ENCODE results near the gene KLHL6. TPM values are rescaled to one million over a fixed set of nuclear protein-coding genes. Genes with fewer than 3 reads are reported as not detected.

The KLHL6 gene
- total RNA-seq, 1 donor from 2014 or later = 46.1 TPM

DNA sequence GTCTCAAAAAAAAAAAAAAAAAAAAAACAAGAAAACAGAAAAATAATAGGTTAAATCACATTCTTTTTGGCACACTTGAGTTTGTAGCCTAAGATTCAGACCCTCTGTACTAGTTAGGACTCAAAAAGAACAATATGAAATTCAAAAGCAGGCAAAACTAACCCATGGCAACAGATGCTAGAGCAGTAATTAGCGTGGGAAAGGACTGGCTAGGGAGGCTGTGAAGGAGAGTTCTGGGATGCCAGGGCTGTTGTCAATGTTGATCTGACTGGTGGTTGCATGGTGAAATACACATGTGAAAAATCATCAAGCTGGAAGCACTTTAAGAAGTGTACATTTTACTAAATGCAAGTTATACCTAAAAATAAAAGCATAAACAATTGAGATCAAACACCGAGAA is 35.6 kb downstream of the KLHL6 start:
- peaks cover 10% of the 10 kb centered on the region for H3K27me3 Mint-ChIP-seq (ENCODE audit: unreplicated experiment)
- H3K27ac Mint-ChIP-seq (ENCODE audit: unreplicated experiment) = no peak overlapping the region
- H3K9me3 Mint-ChIP-seq (ENCODE audit: unreplicated experiment) = no peaks in the 10 kb centered on the region
- peaks cover 40% of the 10 kb centered on the region for H3K4me1 Mint-ChIP-seq (ENCODE audit: unreplicated experiment)
- no peak overlapping the region for H3K4me3 Mint-ChIP-seq (ENCODE audit: unreplicated experiment)
- TF ChIP-seq CTCF (IDR thresholded peaks at IDR 0.05; ENCODE audit: unreplicated experiment) = no peak
- H3K36me3 Mint-ChIP-seq (ENCODE audit: low read depth, unreplicated experiment) = peaks cover 59% of the 10 kb centered on the region
- DNase-seq (ENCODE audit: low spot score) = no peak

DNA sequence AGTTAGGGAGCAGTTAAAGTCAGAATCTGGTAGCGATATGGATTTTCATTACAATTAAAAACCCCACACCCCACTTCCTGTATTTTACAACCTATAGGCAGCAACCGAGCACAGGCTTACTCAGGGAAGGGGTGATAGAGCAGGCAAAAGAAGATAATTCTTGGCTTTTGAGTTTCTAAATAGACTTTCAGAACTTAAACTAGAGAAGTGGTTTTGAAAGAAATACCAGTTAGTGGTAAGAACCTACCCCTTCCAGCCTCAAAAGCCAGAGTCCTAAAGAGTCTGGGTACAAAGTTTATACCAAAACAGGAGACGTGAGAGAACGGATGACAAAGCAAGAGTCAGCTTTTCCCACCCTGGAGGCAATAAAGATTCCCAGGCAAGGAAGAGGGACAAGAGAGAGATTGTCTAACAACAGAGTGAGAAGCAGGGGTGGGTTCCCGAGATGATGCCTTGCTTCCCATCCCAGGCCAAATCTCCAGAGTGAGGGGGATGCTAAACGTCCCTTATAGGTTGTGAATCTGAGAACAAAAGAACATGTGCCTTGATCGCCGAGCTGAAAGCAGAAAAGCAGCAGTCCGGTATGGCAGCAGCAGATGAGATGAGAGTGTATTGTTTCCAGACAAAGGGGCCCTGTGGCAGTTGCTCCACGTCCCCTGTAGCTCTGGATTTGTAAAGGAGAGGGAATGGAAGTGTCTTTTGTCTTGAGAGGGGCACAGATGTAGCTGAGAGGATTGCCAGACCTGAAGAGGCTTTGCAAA is 36.8 kb downstream of the KLHL6 start:
- peak overlapping the region; percentile 3 for H3K4me3 Mint-ChIP-seq (ENCODE audit: unreplicated experiment)
- DNase-seq (ENCODE audit: low spot score) = no peak
- H3K4me1 Mint-ChIP-seq (ENCODE audit: unreplicated experiment) = peaks cover 42% of the 10 kb centered on the region
- H3K36me3 Mint-ChIP-seq (ENCODE audit: low read depth, unreplicated experiment) = peaks cover 60% of the 10 kb centered on the region
- H3K27ac Mint-ChIP-seq (ENCODE audit: unreplicated experiment) = peak overlapping the region; percentile 74
- H3K9me3 Mint-ChIP-seq (ENCODE audit: unreplicated experiment) = no peaks in the 10 kb centered on the region
- peaks cover 13% of the 10 kb centered on the region for H3K27me3 Mint-ChIP-seq (ENCODE audit: unreplicated experiment)
- TF ChIP-seq CTCF (IDR thresholded peaks at IDR 0.05; ENCODE audit: unreplicated experiment) = no peak

- H3K27ac Mint-ChIP-seq (ENCODE audit: unreplicated experiment) = no peak overlapping the region
- no peak for TF ChIP-seq CTCF (IDR thresholded peaks at IDR 0.05; ENCODE audit: unreplicated experiment)
These were observed 37.9 kb downstream of the KLHL6 start for GRCh38 chr3:183517607-183518006.

DNA sequence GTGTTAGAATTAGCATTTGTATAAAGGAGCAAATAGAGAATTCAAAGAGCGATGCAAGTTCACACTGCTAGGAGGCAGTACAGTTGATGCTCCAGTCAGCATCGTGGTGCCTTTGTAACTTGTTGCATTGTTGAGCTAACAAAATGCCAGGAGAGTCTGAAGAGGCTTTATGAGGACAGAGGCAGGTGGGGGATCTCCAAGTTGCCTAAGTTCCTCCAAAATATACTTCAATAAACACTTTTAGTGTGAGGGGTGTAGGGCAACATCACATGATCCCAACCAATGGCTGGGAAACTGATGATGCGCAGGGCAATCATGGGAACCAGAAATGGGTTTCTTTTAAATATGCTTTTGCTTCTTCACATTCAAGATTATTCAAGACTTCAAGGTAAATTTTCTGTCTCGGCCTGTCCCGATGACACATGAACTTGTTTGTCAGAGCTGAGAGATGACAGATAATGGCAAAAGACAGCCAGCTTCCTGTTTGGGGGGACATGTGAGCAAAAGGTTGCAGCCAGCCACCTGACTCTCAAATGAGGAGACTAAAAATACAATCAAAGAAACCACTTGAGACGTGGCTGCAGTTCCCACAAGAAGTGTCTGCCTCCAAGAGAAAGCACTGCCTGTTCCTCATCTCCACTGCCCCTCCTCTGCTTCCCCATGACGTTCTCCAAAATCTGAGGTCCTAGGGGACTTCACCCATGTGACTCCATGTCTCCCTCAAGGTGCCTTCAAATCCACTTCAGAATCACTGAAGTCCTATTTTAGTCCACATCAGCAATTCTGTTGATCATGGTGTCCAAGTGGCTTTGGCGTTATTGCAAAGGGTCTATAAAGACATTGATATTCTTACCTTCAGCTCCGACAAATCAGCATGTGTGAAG is 39.3 kb downstream of the KLHL6 start:
- H3K4me1 Mint-ChIP-seq (ENCODE audit: unreplicated experiment) = peaks cover 54% of the 10 kb centered on the region
- peaks cover 11% of the 10 kb centered on the region for H3K27me3 Mint-ChIP-seq (ENCODE audit: unreplicated experiment)
- DNase-seq (ENCODE audit: low spot score) = no peak
- H3K36me3 Mint-ChIP-seq (ENCODE audit: low read depth, unreplicated experiment) = peaks cover 49% of the 10 kb centered on the region
- no peaks in the 10 kb centered on the region for H3K9me3 Mint-ChIP-seq (ENCODE audit: unreplicated experiment)
- no peak overlapping the region for H3K27ac Mint-ChIP-seq (ENCODE audit: unreplicated experiment)
- no peak for TF ChIP-seq CTCF (IDR thresholded peaks at IDR 0.05; ENCODE audit: unreplicated experiment)
- no peak overlapping the region for H3K4me3 Mint-ChIP-seq (ENCODE audit: unreplicated experiment)

More at GRCh38 chr3:183517607-183518006, 37.9 kb downstream of the KLHL6 start:
- Mint-ChIP-seq H3K27me3 (ENCODE audit: unreplicated experiment) (peaks cover 13% of the 10 kb centered on the region), H3K36me3 (ENCODE audit: low read depth, unreplicated experiment) (peaks cover 51% of the 10 kb centered on the region), H3K4me3 (ENCODE audit: unreplicated experiment) (no peak overlapping the region), H3K9me3 (ENCODE audit: unreplicated experiment) (no peaks in the 10 kb centered on the region), H3K4me1 (ENCODE audit: unreplicated experiment) (peaks cover 49% of the 10 kb centered on the region)
- DNase-seq (ENCODE audit: low spot score) = no peak
